HCT116 (cell line): ENCODE results near the gene TRDMT1. TPM values are rescaled to one million over a fixed set of nuclear protein-coding genes. Genes with fewer than 3 reads are reported as not detected.

Experiments used
- ATAC-seq: fragments of 200-7000 bp; cut with Tn5 transposase; 2 replicates; pipeline ENCODE4 v1.9.1; 2020; ENCODE audit warnings: mild to moderate bottlenecking, moderate library complexity
- BruUV-seq: library from RNA; stranded (reverse); fragments of 400-500 nt; replicated peaks from 2 replicates; lab custom pipeline; 2021; lab: Mats Ljungman, UMichigan
- CTCF ChIA-PET: fragments of 300-600 bp; sonication (Branson Sonifier 250); formaldehyde crosslinking; loops from one replicate; lab custom pipeline; 2021; ENCODE audit warnings: antibody characterized with exemption; lab: Charles Lee
- POLR2A ChIA-PET: fragments of 300-600, 350-600 bp; sonication (Branson Sonifier 250); formaldehyde crosslinking; loops from one replicate; lab custom pipeline; 2021; ENCODE audit warnings: antibody characterized with exemption; lab: Charles Lee
- RAD21 ChIA-PET, 2 experiments: fragments of 300-600 bp; sonication (Branson Sonifier 250); formaldehyde crosslinking; loops; one replicate each; lab custom pipeline; 2023; ENCODE audit warnings: low total read pairs in 2 of 2; ENCODE audit not compliant: uncharacterized antibody in 2 of 2, unreplicated experiment in 2 of 2, low non-redundant PET in 1 of 2; lab: Charles Lee
- DNase-seq: peaks from one replicate; pipeline ENCODE4 v3.0.0-alpha.2; 2010; ENCODE audit warnings: low read depth, low spot score
- H2AFZ ChIP-seq: fragments of 200-600 bp; shearing (Covaris generic), sonication (generic); 2 replicates; pipeline ENCODE4 v1.6.1; 2017; ENCODE audit warnings: low read depth, mixed run types, mixed read lengths, antibody characterized with exemption, low read length; ENCODE audit not compliant: poor library complexity, severe bottlenecking
- H3K27ac ChIP-seq: 2 replicates; pipeline ENCODE4 v1.5.1; 2012; ENCODE audit warnings: low read depth, low read length
- H3K27me3 ChIP-seq: fragments of 200-600 bp; sonication (generic); 2 replicates; pipeline ENCODE4 v1.6.1; 2016; ENCODE audit warnings: mixed run types, low read length, mixed read lengths; ENCODE audit not compliant: insufficient read depth
- H3K36me3 ChIP-seq, 2 experiments: fragments of 200-500 bp in 1 of 2; fragments of 200-600 bp in 1 of 2; sonication (Bioruptor generic) in 1 of 2; sonication (generic) in 1 of 2; 2 replicates each; pipeline versions ENCODE4 v1.5.1 to v1.6.1; 2014 to 2016; ENCODE audit warnings: low read length in 2 of 2, inconsistent platforms in 1 of 2, mixed read lengths in 1 of 2, mixed run types in 1 of 2; ENCODE audit not compliant: insufficient read depth in 2 of 2, control insufficient read depth in 1 of 2
- H3K4me1 ChIP-seq, 2 experiments: fragments of 200-600 bp in 1 of 2; sonication (generic) in 1 of 2; 2 replicates each; pipeline versions ENCODE4 v1.5.1 to v1.6.1; 2012 to 2017; ENCODE audit warnings: low read length in 2 of 2, inconsistent platforms in 1 of 2, mild to moderate bottlenecking in 1 of 2, mixed read lengths in 1 of 2, mixed run types in 1 of 2, moderate library complexity in 1 of 2; ENCODE audit not compliant: insufficient read depth in 2 of 2, control insufficient read depth in 1 of 2
- H3K4me2 ChIP-seq: fragments of 200-600 bp; sonication (generic); 2 replicates; pipeline ENCODE4 v1.6.1; 2017; ENCODE audit warnings: mixed run types, low read length, mixed read lengths
- H3K4me3 ChIP-seq, 2 experiments: fragments of 200-600 bp in 1 of 2; sonication (generic) in 1 of 2; replicated peaks in 1 of 2; 2 replicates each; pipeline ENCODE4 v1.5.1; 2011 to 2016; ENCODE audit warnings: low read length in 2 of 2, control low read depth in 1 of 2, low read depth in 1 of 2, mild to moderate bottlenecking in 1 of 2, mixed read lengths in 1 of 2, mixed run types in 1 of 2
- H3K79me2 ChIP-seq: fragments of 200-600 bp; sonication (generic); 2 replicates; pipeline ENCODE4 v1.6.1; 2017; ENCODE audit warnings: mild to moderate bottlenecking, mixed run types, low read length, moderate library complexity, mixed read lengths; ENCODE audit not compliant: insufficient read depth
- H3K9ac ChIP-seq: fragments of 200-600 bp; sonication (generic); 2 replicates; pipeline ENCODE4 v1.6.1; 2016; ENCODE audit warnings: low read length, mixed read lengths
- H3K9me2 ChIP-seq: fragments of 200-600 bp; sonication (generic), shearing (Covaris generic); 2 replicates; pipeline ENCODE4 v1.6.1; 2017; ENCODE audit warnings: mixed run types, mild to moderate bottlenecking, moderate library complexity; ENCODE audit not compliant: insufficient read depth
- H3K9me3 ChIP-seq, 2 experiments: fragments of 200-500 bp in 1 of 2; fragments of 200-600 bp in 1 of 2; sonication (Bioruptor generic) in 1 of 2; sonication (generic) in 1 of 2; 2 replicates each; pipeline ENCODE4 v1.6.1; 2014 to 2017; ENCODE audit warnings: low read length in 2 of 2, mixed read lengths in 2 of 2, inconsistent platforms in 1 of 2, low read depth in 1 of 2, mild to moderate bottlenecking in 1 of 2, mixed run types in 1 of 2, moderate library complexity in 1 of 2; ENCODE audit not compliant: control insufficient read depth in 1 of 2, insufficient read depth in 1 of 2
- H4K20me1 ChIP-seq: fragments of 200-600 bp; sonication (generic), shearing (Covaris generic); 2 replicates; pipeline ENCODE4 v1.6.1; 2017; ENCODE audit warnings: mixed run types, mild to moderate bottlenecking, moderate library complexity; ENCODE audit not compliant: insufficient read depth
- CEBPB ChIP-seq: IDR thresholded peaks from 2 replicates; pipeline ENCODE4 v1.6.1; 2012; ENCODE audit warnings: low read depth
- POLR2AphosphoS5 ChIP-seq: IDR thresholded peaks from 2 replicates; pipeline ENCODE4 v1.6.1; 2011; ENCODE audit warnings: mild to moderate bottlenecking, low read depth, low read length, moderate library complexity
- RAD21 ChIP-seq: IDR thresholded peaks from 2 replicates; pipeline ENCODE4 v1.6.1; 2012; ENCODE audit warnings: low read depth, mild to moderate bottlenecking
- intact Hi-C: fragments of 100-400 bp; cut with micrococcal nuclease; formaldehyde crosslinking; loops from 2 replicates; pipeline ENCODE4 v1.10.0; 2022
- total RNA-seq: library from RNA; stranded (reverse); gene quantifications from one replicate; pipeline ENCODE4 v1.2.1, GENCODE V29; 2021; ENCODE audit not compliant: unreplicated experiment
- TF ChIP-seq, protein P1 (sequence below), 3 experiments: fragments of 200-600 bp in 1 of 3; sonication (generic) in 1 of 3; IDR thresholded peaks in 2 of 3; conservative IDR thresholded peaks in 1 of 3; 2 replicates each; pipeline ENCODE4 v1.5.1; 2012 to 2017; ENCODE audit warnings: low read depth in 2 of 3, low read length in 2 of 3, antibody characterized with exemption in 1 of 3, borderline replicate concordance in 1 of 3, control low read depth in 1 of 3, mild to moderate bottlenecking in 1 of 3, mixed read lengths in 1 of 3, mixed run types in 1 of 3, moderate library complexity in 1 of 3; ENCODE audit not compliant: insufficient read depth in 1 of 3
- TF ChIP-seq, protein P2 (sequence below): IDR thresholded peaks from 2 replicates; pipeline ENCODE4 v1.6.1; 2012; ENCODE audit warnings: low read depth

The TRDMT1 gene
- total RNA-seq, 1 experiment from 2014 or later, result 8.6 TPM

DNA sequence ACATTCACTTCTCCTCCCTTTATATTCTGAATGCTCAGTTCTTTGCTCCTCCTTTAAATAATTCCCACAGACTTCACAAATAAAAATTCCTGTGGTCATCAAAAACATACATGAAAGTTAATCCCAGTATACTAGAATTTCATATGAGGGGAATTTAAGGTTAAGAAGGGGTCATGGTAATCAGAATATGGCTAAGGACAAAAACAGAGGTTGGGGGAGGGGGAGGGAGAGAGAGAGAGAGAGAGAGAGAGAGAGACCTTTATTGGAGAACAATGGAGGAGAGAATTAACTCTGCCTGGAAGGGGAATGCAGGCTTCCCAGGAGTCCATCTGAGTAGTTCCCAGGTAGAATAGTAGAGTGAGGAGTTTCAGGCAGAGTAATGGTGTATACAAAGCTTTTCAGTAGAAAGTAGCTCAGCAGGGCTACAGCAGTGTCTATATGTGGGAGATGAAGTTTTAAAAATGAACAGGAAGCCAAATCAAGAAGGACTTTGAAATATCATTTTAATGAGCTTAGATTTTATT lies 66.7 kb downstream of the TRDMT1 start:
- no peaks in the 10 kb centered on the region for H3K79me2 ChIP-seq
- ChIA-PET CTCF (no interaction called here), POLR2A (no interaction called here), RAD21 (no interaction called here)
- TF ChIP-seq, protein P1, sequence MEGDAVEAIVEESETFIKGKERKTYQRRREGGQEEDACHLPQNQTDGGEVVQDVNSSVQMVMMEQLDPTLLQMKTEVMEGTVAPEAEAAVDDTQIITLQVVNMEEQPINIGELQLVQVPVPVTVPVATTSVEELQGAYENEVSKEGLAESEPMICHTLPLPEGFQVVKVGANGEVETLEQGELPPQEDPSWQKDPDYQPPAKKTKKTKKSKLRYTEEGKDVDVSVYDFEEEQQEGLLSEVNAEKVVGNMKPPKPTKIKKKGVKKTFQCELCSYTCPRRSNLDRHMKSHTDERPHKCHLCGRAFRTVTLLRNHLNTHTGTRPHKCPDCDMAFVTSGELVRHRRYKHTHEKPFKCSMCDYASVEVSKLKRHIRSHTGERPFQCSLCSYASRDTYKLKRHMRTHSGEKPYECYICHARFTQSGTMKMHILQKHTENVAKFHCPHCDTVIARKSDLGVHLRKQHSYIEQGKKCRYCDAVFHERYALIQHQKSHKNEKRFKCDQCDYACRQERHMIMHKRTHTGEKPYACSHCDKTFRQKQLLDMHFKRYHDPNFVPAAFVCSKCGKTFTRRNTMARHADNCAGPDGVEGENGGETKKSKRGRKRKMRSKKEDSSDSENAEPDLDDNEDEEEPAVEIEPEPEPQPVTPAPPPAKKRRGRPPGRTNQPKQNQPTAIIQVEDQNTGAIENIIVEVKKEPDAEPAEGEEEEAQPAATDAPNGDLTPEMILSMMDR (IDR thresholded peaks at IDR 0.05 in 2 of 3, conservative IDR thresholded peaks at IDR 0.05 in 1 of 3; ENCODE audit: borderline replicate concordance in 1 of 3, insufficient read depth in 1 of 3, low read depth in 2 of 3, low read length in 2 of 3), result no peak
- TF ChIP-seq POLR2AphosphoS5, result no peak
- TF ChIP-seq, protein P2, sequence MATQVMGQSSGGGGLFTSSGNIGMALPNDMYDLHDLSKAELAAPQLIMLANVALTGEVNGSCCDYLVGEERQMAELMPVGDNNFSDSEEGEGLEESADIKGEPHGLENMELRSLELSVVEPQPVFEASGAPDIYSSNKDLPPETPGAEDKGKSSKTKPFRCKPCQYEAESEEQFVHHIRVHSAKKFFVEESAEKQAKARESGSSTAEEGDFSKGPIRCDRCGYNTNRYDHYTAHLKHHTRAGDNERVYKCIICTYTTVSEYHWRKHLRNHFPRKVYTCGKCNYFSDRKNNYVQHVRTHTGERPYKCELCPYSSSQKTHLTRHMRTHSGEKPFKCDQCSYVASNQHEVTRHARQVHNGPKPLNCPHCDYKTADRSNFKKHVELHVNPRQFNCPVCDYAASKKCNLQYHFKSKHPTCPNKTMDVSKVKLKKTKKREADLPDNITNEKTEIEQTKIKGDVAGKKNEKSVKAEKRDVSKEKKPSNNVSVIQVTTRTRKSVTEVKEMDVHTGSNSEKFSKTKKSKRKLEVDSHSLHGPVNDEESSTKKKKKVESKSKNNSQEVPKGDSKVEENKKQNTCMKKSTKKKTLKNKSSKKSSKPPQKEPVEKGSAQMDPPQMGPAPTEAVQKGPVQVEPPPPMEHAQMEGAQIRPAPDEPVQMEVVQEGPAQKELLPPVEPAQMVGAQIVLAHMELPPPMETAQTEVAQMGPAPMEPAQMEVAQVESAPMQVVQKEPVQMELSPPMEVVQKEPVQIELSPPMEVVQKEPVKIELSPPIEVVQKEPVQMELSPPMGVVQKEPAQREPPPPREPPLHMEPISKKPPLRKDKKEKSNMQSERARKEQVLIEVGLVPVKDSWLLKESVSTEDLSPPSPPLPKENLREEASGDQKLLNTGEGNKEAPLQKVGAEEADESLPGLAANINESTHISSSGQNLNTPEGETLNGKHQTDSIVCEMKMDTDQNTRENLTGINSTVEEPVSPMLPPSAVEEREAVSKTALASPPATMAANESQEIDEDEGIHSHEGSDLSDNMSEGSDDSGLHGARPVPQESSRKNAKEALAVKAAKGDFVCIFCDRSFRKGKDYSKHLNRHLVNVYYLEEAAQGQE, result no peak
- TF ChIP-seq CEBPB, result no peak
- TF ChIP-seq RAD21, result no peak
- H3K4me2 ChIP-seq, result no peak overlapping the region
- H2AFZ ChIP-seq, result no peak overlapping the region
- no peaks in the 10 kb centered on the region for H4K20me1 ChIP-seq
- H3K4me3 ChIP-seq, result no peak overlapping the region
- H3K9ac ChIP-seq, result no peak overlapping the region
- no peaks in the 10 kb centered on the region for H3K27me3 ChIP-seq
- no peaks in the 10 kb centered on the region for H3K36me3 ChIP-seq
- H3K4me1 ChIP-seq, result no peaks in the 10 kb centered on the region; a peak in 1 of 4 replicates
- no peaks in the 10 kb centered on the region for H3K9me3 ChIP-seq
- DNase-seq (no peak), ATAC-seq (no peak)
- H3K9me2 ChIP-seq, result no peaks in the 10 kb centered on the region
- intact Hi-C loops, result no loop called here
- H3K27ac ChIP-seq, result no peak overlapping the region
- no TSS peak for BruUV-seq
